Mammary epithelial cell (primary cell): ENCODE measurements around the gene TMEM86A.

Source experiments
- CTCF ChIP-seq, 2 donors: IDR thresholded peaks in 1 of 2; conservative IDR thresholded peaks in 1 of 2; 2 replicates each; pipeline ENCODE4 v1.5.1; 2011 to 2012; ENCODE audit warnings: inconsistent platforms in 2 of 2, low read length in 2 of 2, mild to moderate bottlenecking in 2 of 2, control low read depth in 1 of 2, low read depth in 1 of 2; ENCODE audit not compliant: insufficient read depth in 1 of 2; ENCODE audit errors: extremely low read depth in 1 of 2
- EZH2 ChIP-seq: IDR thresholded peaks from 2 replicates; pipeline ENCODE4 v1.6.1; 2012; ENCODE audit warnings: low read length, inconsistent platforms, borderline replicate concordance

DNA sequence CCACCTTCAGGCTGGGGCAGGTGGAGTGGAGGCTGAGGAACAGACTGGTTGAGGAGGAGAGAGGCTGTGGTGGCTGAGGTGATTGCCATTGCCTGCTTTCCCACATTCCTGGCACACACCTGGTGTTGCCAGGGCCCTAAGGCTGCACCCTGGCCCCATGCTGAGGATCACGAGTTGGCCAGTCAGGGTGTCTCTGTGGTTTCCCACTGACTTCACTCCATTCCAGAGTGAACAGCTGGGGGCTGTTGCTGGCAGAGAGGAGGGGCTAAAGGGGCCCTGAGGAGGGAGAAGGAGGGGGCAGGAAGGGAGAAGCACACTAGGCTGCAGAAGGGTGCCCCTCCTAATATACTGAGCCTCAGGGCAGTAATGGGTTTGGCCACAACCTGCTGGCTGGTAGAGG lies 1.8 kb downstream of the TMEM86A start:
- TF ChIP-seq CTCF (conservative IDR thresholded peaks at IDR 0.05 in 1 of 2, IDR thresholded peaks at IDR 0.05 in 1 of 2; ENCODE audit: extremely low read depth in 1 of 2, insufficient read depth in 1 of 2, low read depth in 1 of 2, low read length in 2 of 2) (no peak), EZH2 (no peak)
